Fibroblast of villous mesenchyme (primary cell): ENCODE measurements around the gene ZC3H15. TPM values are rescaled to one million over a fixed set of nuclear protein-coding genes. Genes with fewer than 3 reads are reported as not detected.

ENCODE experiments used
- DNase-seq: peaks from one replicate; pipeline ENCODE4 v3.0.0-alpha.2; 2010; ENCODE audit warnings: low read depth
- H3K4me3 ChIP-seq: 2 replicates; pipeline ENCODE4 v1.5.1; 2011; ENCODE audit warnings: low read depth, mild to moderate bottlenecking, low read length
- CTCF ChIP-seq: IDR thresholded peaks from 2 replicates; pipeline ENCODE4 v1.5.1; 2012; ENCODE audit warnings: low read depth, mild to moderate bottlenecking, low read length; ENCODE audit not compliant: insufficient read depth
- total RNA-seq: library from RNA; depleted of rRNA; stranded (reverse); fragments of >200 nt; gene quantifications from 2 replicates; pipeline ENCODE4 v1.2.3, GENCODE V29; 2012

ZC3H15 gene
- total RNA-seq, 1 donor, result 84.2 TPM

DNA sequence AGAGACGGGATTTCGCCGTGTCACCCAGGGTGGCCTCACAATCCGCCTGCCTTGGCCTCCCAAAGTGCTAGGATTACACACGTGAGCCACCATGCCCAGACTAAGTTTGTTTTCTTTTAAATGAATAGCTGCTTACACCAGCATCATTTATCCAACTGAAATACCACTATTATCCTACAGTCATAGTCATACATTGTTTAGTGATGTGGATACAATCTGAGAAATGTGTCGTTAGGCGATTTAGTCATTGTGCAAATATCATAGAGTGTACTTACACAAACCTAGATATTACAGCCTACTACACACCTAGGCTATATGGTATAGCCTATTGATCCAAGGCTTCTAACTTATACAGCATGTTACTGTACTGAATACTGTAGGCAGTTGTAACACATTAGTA, 10.3 kb downstream of the ZC3H15 start:
- no peak for DNase-seq
- H3K4me3 ChIP-seq, result no peak overlapping the region
- no peak for TF ChIP-seq CTCF

GRCh38 chr2:186497928-186498327, 11.9 kb downstream of the ZC3H15 start:
- DNase-seq, result no peak
- no peak for TF ChIP-seq CTCF
- no peak overlapping the region for H3K4me3 ChIP-seq

GRCh38 chr2:186498834-186499233, 12.8 kb downstream of the ZC3H15 start:
- no peak for TF ChIP-seq CTCF
- no peak for DNase-seq

DNA sequence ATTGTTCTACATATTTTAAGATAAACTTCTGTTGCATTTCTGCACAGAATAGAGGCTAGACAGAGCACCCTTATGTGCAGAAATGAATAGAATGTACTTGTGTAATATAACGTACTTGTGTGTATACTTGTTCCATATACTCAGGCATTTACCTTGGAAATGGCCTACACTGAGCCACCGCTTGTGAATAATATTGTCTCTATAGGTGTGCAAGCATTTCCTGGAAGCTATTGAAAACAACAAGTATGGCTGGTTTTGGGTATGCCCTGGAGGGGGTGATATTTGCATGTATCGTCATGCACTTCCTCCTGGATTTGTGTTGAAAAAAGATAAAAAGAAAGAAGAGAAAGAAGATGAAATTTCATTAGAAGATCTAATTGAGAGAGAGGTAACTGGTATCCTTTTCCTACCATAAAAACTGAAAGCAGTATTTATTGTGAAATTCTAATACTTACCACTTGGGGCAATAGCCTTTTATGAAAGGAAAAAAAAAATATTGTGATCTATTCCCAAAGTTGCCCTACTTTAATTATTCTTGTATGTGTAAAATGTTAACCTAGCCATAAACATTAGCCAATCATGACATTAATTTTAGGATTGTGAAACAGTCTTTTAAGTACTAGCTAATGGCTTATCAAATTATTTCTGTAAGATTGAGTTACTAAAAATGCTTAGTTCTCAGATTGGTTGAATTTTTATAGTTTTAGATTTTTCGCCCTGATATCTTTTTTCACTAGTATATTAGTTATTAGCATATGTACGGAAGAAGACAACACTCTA, 18.0 kb downstream of the ZC3H15 start:
- peak; percentile 66 for DNase-seq
- no peak overlapping the region for H3K4me3 ChIP-seq

More at GRCh38 chr2:186498834-186499233, 12.8 kb downstream of the ZC3H15 start:
- no peak overlapping the region for H3K4me3 ChIP-seq

GRCh38 chr2:186508263-186508662, 22.2 kb downstream of the ZC3H15 start:
- H3K4me3 ChIP-seq, result no peak overlapping the region
- no peak for TF ChIP-seq CTCF
- DNase-seq, result no peak

More for the DNA sequence above, 18.0 kb downstream of the ZC3H15 start:
- peak; percentile 43 for TF ChIP-seq CTCF

- no peak overlapping the region for H3K4me3 ChIP-seq
- peak; percentile 18 for DNase-seq
- no peak for TF ChIP-seq CTCF
Observed at GRCh38 chr2:186515376-186515775, 29.3 kb downstream of the ZC3H15 start.

DNA sequence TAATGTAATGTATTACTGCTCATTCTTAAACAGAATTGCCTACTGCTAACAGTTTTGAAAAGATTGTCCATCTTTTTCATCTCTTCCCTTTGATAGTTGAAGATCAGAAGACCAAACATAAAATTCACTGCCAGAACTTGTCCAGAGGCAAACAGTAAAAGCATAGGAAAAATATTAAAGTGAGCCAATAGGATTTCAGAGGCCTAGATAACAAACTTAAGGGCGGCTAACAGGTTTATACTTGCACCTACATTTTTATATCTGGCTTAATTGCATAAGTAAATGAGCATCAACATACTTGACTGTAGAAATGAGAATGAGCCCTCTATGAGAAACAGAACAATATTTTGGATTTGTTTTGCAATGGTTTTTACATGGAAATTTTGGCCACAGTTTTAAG, 30.3 kb downstream of the ZC3H15 start:
- no peak for DNase-seq
- H3K4me3 ChIP-seq, result no peak overlapping the region
- TF ChIP-seq CTCF, result no peak
